K562 (cell line): ENCODE measurements around the gene INVS. TPM values are rescaled to one million over a fixed set of nuclear protein-coding genes. Genes with fewer than 3 reads are reported as not detected.

ENCODE experiments used
- ATAC-seq: fragments of 200-7000 bp; cut with Tn5 transposase; 3 replicates; pipeline ENCODE4 v1.9.1; 2020; ENCODE audit warnings: moderate library complexity
- BruUV-seq: library from RNA; stranded (reverse); fragments of 400-500 nt; replicated peaks from 2 replicates; lab custom pipeline; 2021; lab: Mats Ljungman, UMichigan
- CTCF ChIA-PET: fragments of 300-600 bp; formaldehyde crosslinking; extraction: SDS; loops from one replicate; lab custom pipeline; 2021; ENCODE audit warnings: low intra/inter-chr PET ratio; lab: Yijun Ruan, JAX
- POLR2A ChIA-PET: fragments of 300-600, 350-650 bp; sonication (Branson Sonifier 250); formaldehyde crosslinking; extraction: SDS; loops from one replicate; lab custom pipeline; 2021; ENCODE audit warnings: antibody characterized with exemption, inconsistent platforms; lab: Yijun Ruan, JAX
- DNase-seq, 4 experiments: peaks; one replicate each; pipeline versions ENCODE4 v3.0.0 to v3.0.0-alpha.2; 2011 to 2018; ENCODE audit warnings: low spot score in 3 of 4, mixed read lengths in 3 of 4; ENCODE audit errors: extremely low read depth in 1 of 4
- FAIRE-seq: peaks from 2 replicates; lab custom pipeline; 2011; peaks lifted over from hg19 to GRCh38; lab: Jason Lieb, UNC
- H2AFZ ChIP-seq: 2 replicates; pipeline ENCODE4 v1.6.0; 2011; ENCODE audit warnings: low read depth, low read length, control low read depth, inconsistent platforms
- H3K27ac ChIP-seq: fragments of 200-600 bp; 3 replicates; pipeline ENCODE4 v1.8.0; 2011; ENCODE audit warnings: low read depth, mild to moderate bottlenecking, control low read depth, inconsistent platforms, low read length, moderate library complexity, mixed read lengths; ENCODE audit errors: extremely low read depth
- H3K27me3 ChIP-seq, 2 experiments: fragments of 300-600 bp in 1 of 2; 2 replicates in 1 of 2; 3 replicates in 1 of 2; pipeline versions ENCODE4 v1.6.0 to v1.8.0; 2011; ENCODE audit warnings: inconsistent platforms in 2 of 2, low read length in 2 of 2, mild to moderate bottlenecking in 1 of 2, mixed read lengths in 1 of 2, moderate library complexity in 1 of 2; ENCODE audit not compliant: control insufficient read depth in 2 of 2, insufficient read depth in 2 of 2
- H3K36me3 ChIP-seq: fragments of 300-600 bp; 3 replicates; pipeline ENCODE4 v1.8.0; 2011; ENCODE audit warnings: mild to moderate bottlenecking, low read length, inconsistent platforms; ENCODE audit not compliant: control insufficient read depth, insufficient read depth
- H3K4me1 ChIP-seq, 2 experiments: fragments of 200-600 bp in 1 of 2; replicated peaks in 1 of 2; 2 replicates in 1 of 2; 3 replicates in 1 of 2; pipeline versions ENCODE4 v1.5.1 to v1.8.0; 2011; ENCODE audit warnings: inconsistent platforms in 2 of 2, low read length in 2 of 2, mild to moderate bottlenecking in 1 of 2, mixed read lengths in 1 of 2, moderate library complexity in 1 of 2; ENCODE audit not compliant: control insufficient read depth in 2 of 2, insufficient read depth in 2 of 2
- H3K4me2 ChIP-seq: 2 replicates; pipeline ENCODE4 v1.6.1; 2011; ENCODE audit warnings: low read length, control low read depth, inconsistent platforms, mixed read lengths; ENCODE audit not compliant: insufficient read depth
- H3K4me3 ChIP-seq: fragments of 200-600 bp; sonication (generic), shearing (Covaris generic); 2 replicates; pipeline ENCODE4 v1.5.1; 2016; ENCODE audit warnings: control low read depth, inconsistent platforms
- H3K79me2 ChIP-seq: fragments of 200-600 bp; 3 replicates; pipeline ENCODE4 v1.8.0; 2011; ENCODE audit warnings: low read length, inconsistent platforms; ENCODE audit not compliant: control insufficient read depth, insufficient read depth
- H3K9ac ChIP-seq, 2 experiments: 2 replicates each; pipeline versions ENCODE4 v1.6.0 to v1.6.1; 2011; ENCODE audit warnings: low read depth in 2 of 2, low read length in 2 of 2, control low read depth in 1 of 2, inconsistent platforms in 1 of 2, mild to moderate bottlenecking in 1 of 2, mixed read lengths in 1 of 2; ENCODE audit not compliant: insufficient read depth in 1 of 2
- H3K9me1 ChIP-seq: one replicate; pipeline ENCODE4 v1.6.0; 2011; ENCODE audit warnings: inconsistent platforms, mild to moderate bottlenecking, low read length, moderate library complexity; ENCODE audit not compliant: control insufficient read depth, insufficient read depth
- H3K9me3 ChIP-seq: replicated peaks from 2 replicates; pipeline ENCODE4 v1.5.1; 2011; ENCODE audit warnings: low read depth, low read length, inconsistent platforms; ENCODE audit not compliant: control insufficient read depth, insufficient read depth
- H4K20me1 ChIP-seq: replicated peaks from 2 replicates; pipeline ENCODE4 v1.6.1; 2011; ENCODE audit warnings: low read length, inconsistent platforms, mixed read lengths; ENCODE audit not compliant: control insufficient read depth, insufficient read depth
- DACH1 ChIP-seq: fragments of 450-650 bp; IDR thresholded peaks from 2 replicates; pipeline ENCODE4 v1.6.1; 2018; ENCODE audit not compliant: partially characterized antibody
- DEAF1 ChIP-seq: fragments of 450-650 bp; formaldehyde crosslinking; IDR thresholded peaks from 2 replicates; pipeline ENCODE4 v1.4.0; 2020; ENCODE audit warnings: mild to moderate bottlenecking, moderate library complexity
- HDAC1 ChIP-seq, 2 experiments: fragments of 450-650 bp; IDR thresholded peaks; 2 replicates each; pipeline ENCODE4 v1.6.1; 2016 to 2017; ENCODE audit warnings: inconsistent platforms in 1 of 2, mild to moderate bottlenecking in 1 of 2, moderate library complexity in 1 of 2
- JUN ChIP-seq, 2 experiments: sonication (generic) in 1 of 2; formaldehyde crosslinking in 1 of 2; IDR thresholded peaks; 2 replicates each; pipeline versions ENCODE4 v1.6.1 to v1.8.0; 2012 to 2022; ENCODE audit warnings: borderline replicate concordance in 2 of 2, mild to moderate bottlenecking in 2 of 2, improper control_type of control experiment in 1 of 2, low read depth in 1 of 2, low read length in 1 of 2, missing genetic modification reagents in 1 of 2
- NBN ChIP-seq: fragments of 450-650 bp; IDR thresholded peaks from 2 replicates; pipeline ENCODE4 v1.6.1; 2016; ENCODE audit warnings: low read depth, mild to moderate bottlenecking
- SMARCA5 ChIP-seq: fragments of 450-650 bp; IDR thresholded peaks from 2 replicates; pipeline ENCODE4 v1.6.1; 2016
- SMARCE1 ChIP-seq: fragments of 450-650 bp; IDR thresholded peaks from 2 replicates; pipeline ENCODE4 v1.7.1; 2016; ENCODE audit warnings: mild to moderate bottlenecking
- SNAPC5 ChIP-seq: fragments of 250-450 bp; sonication (Bioruptor Pico); IDR thresholded peaks from 2 replicates; pipeline ENCODE4 v1.8.0; 2021; ENCODE audit warnings: moderate library complexity, mild to moderate bottlenecking, inconsistent platforms
- TEAD1 ChIP-seq, 2 experiments: fragments of 450-650 bp in 1 of 2; sonication (generic) in 1 of 2; formaldehyde crosslinking; IDR thresholded peaks; 2 replicates each; pipeline versions ENCODE4 v1.4.0 to v1.8.0; 2020 to 2022; ENCODE audit warnings: mild to moderate bottlenecking in 2 of 2, missing genetic modification reagents in 1 of 2
- TFAP4 ChIP-seq: sonication (generic); formaldehyde crosslinking; IDR thresholded peaks from 2 replicates; pipeline ENCODE4 v1.8.0; 2022; ENCODE audit warnings: missing genetic modification reagents, mild to moderate bottlenecking, moderate library complexity, borderline replicate concordance
- ZNF511 ChIP-seq: sonication (generic); formaldehyde crosslinking; IDR thresholded peaks from 2 replicates; pipeline ENCODE4 v1.8.0; 2022; ENCODE audit warnings: mild to moderate bottlenecking, missing genetic modification reagents
- ZNF584 ChIP-seq: fragments of 200-800 bp; sonication (Bioruptor generic); IDR thresholded peaks from 2 replicates; pipeline ENCODE4 v1.6.1; 2016; ENCODE audit warnings: low read depth, mild to moderate bottlenecking, missing genetic modification characterization, missing compliant biosample characterization
- ZNF75A ChIP-seq: fragments of 450-650 bp; formaldehyde crosslinking; IDR thresholded peaks from 2 replicates; pipeline ENCODE4 v1.4.0; 2020; ENCODE audit warnings: mild to moderate bottlenecking
- WGBS: fragments of 100-300 bp; shearing (Covaris generic); methylation state at CpG from one replicate; pipeline ENCODE4 v1.1.6; 2016; ENCODE audit warnings: low coverage, mixed read lengths; ENCODE audit not compliant: insufficient coverage; ENCODE audit errors: missing lambda C conversion rate; 5-methylcytosine and 5-hydroxymethylcytosine counted together
- in situ Hi-C: fragments of 300-500 bp; cut with MboI; formaldehyde crosslinking; loops from 4 replicates; pipeline ENCODE4 v1.15.0; 2018; ENCODE audit warnings: inconsistent platforms, mixed read lengths
- intact Hi-C: fragments of 100-400 bp; cut with micrococcal nuclease; formaldehyde crosslinking; loops from 2 replicates; pipeline ENCODE4 v1.14.2; 2022
- polyA plus RNA-seq, 8 experiments: library from polyadenylated mRNA; depleted of rRNA in 4 of 8; stranded (reverse) in 5 of 8; unstranded in 3 of 8; fragments of >200 nt; fragmentation: Nextera tagmentation in 2 of 8; fragmentation: Illumina TruSeq in 1 of 8; extraction: Ambion mirVana in 2 of 8; extraction: Trizol in 1 of 8; gene quantifications; 2 replicates each; pipeline versions ENCODE4 v1.2.1 to v1.2.3, GENCODE V29; 2011 to 2014; ENCODE audit warnings: inconsistent platforms in 1 of 8, missing spikeins in 1 of 8
- total RNA-seq, 7 experiments: library from RNA; depleted of rRNA in 6 of 7; stranded (reverse); fragments of >200 nt in 6 of 7; fragmentation: Illumina TruSeq in 2 of 7; extraction: Trizol in 2 of 7; gene quantifications; 2 replicates each; pipeline versions ENCODE4 v1.2.1 to v1.2.3, GENCODE V29; 2011 to 2021; ENCODE audit warnings: low replicate concordance in 1 of 7
- TF ChIP-seq, protein P1 (sequence below): fragments of 450-650 bp; IDR thresholded peaks from 2 replicates; pipeline ENCODE4 v1.6.1; 2017; ENCODE audit warnings: antibody characterized with exemption

Gene INVS
- total and polyA plus RNA-seq, 9 of the 15 experiments (the other 6 are each of a cell fraction or from before 2014, with no cell fraction given), result 0.77 to 18.5 (median 10.0) TPM

DNA sequence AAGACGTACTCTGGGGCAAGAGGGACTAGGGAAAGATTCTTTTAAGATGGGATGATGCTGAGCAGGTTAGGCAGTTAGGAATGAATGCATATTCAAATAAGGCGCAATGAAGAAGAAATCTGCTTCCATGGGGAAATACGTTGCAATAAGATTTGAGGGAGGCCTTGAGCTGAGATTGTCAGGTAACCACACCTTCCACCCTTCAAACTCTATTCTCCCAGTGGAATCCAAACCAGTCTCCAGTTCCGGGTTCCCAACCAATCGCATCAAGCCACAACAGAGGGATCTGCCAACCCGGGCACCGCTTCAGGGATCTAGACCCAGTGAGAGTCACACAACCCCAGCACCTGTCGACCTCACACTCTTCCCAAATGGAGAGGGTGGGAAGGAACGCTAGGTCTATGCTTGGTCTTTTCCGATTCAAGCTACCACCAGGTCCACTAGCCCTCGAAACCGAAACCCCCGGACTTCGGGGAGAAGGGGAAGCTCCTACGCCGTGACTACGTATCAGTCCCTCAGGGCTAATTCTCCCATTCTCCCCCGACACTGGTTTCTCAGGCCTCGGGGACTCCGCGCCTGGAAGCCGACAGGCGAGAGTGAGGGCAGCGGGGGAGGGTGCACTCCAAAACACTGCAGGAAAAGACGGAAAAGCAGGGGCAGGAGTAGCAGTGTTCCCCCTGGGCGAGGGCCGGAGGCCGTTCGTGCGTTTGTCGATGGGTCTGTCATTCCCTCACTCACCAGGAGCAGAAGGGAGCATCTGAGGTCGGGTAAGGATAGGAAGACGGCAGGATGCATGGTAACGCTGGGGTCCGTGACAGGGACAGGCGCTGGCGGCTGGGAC, 777 bp upstream of the INVS start:
- Histone ChIP-seq H3K27ac (peak overlapping the region; percentile 84), H3K9me1 (no peaks in the 10 kb centered on the region), H3K4me3 (peak overlapping the region; percentile 83), H3K4me2 (peak overlapping the region; percentile 95), H3K9ac (peak overlapping the region; percentile 85 to 95), H2AFZ (peak overlapping the region; percentile 75), H3K27me3 (no peaks in the 10 kb centered on the region), H3K36me3 (peaks cover 4% of the 10 kb centered on the region; the same call in 2 of the 3 replicates), H3K79me2 (peaks cover 68% of the 10 kb centered on the region), H3K4me1 (peaks cover 4 to 17% of the 10 kb centered on the region in 2 experiments; a peak in 2 of 5 replicates), H4K20me1 (peaks cover 9% of the 10 kb centered on the region; the same call in 1 of the 2 replicates), H3K9me3 (no peaks in the 10 kb centered on the region)
- DNase-seq, result peak; percentile 38 to 66 (median 51)
- 1% methylated on average over 36 of the region's 37 CpGs for WGBS
- intact Hi-C loops, result loop anchor here (2.0 to 10.0 kb wide), 3 partner anchors 27 to 273 kb away; partner anchors contain the start of gene NR4A3
- BruUV-seq, result TSS peak; percentile 55
- POLR2A ChIA-PET, result interaction anchor here (0.5 to 5.3 kb wide), 3 partner anchors 8 to 36 kb away, joined by 5 to 35 read pairs (median 6); no protein-coding TSS in a partner anchor
- in situ Hi-C loops, result no loop called here
- CTCF ChIA-PET, result no interaction called here
- peak; percentile 55 for ATAC-seq
- no peak for FAIRE-seq
- 0 out of 2 replicates have a peak, but pooled peaks have one; percentile 25 for TF ChIP-seq SMARCA5
- TF ChIP-seq SNAPC5 (CRISPR knock-in tag), result no peak
- TF ChIP-seq NBN, result 0 out of 2 replicates have a peak, but pooled peaks have one; percentile 44
- TF ChIP-seq TFAP4, result 0 out of 2 replicates have a peak, but pooled peaks have one; percentile 20
- TF ChIP-seq HDAC1 (IDR thresholded peaks at IDR 0.05), result peak in 1 of 2 experiments; percentile 15; a peak in 2 of 4 replicates
- 0 out of 2 replicates have a peak, but pooled peaks have one; percentile 18 for TF ChIP-seq ZNF584 (CRISPR knock-in tag)
- TF ChIP-seq TEAD1 (CRISPR knock-in tag; IDR thresholded peaks at IDR 0.05), result peak in 1 of 2 experiments; percentile 77; a peak in 1 of 4 replicates
- peak; percentile 70; the same call in 1 of the 2 replicates for TF ChIP-seq ZNF511 (CRISPR knock-in tag)
- TF ChIP-seq DACH1, result no peak
- TF ChIP-seq, protein P1, sequence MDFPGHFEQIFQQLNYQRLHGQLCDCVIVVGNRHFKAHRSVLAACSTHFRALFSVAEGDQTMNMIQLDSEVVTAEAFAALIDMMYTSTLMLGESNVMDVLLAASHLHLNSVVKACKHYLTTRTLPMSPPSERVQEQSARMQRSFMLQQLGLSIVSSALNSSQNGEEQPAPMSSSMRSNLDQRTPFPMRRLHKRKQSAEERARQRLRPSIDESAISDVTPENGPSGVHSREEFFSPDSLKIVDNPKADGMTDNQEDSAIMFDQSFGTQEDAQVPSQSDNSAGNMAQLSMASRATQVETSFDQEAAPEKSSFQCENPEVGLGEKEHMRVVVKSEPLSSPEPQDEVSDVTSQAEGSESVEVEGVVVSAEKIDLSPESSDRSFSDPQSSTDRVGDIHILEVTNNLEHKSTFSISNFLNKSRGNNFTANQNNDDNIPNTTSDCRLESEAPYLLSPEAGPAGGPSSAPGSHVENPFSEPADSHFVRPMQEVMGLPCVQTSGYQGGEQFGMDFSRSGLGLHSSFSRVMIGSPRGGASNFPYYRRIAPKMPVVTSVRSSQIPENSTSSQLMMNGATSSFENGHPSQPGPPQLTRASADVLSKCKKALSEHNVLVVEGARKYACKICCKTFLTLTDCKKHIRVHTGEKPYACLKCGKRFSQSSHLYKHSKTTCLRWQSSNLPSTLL, result peak; percentile 84
- no peak for TF ChIP-seq ZNF75A (CRISPR knock-in tag)
- TF ChIP-seq SMARCE1, result peak; percentile 42; the same call in 1 of the 2 replicates
- TF ChIP-seq JUN (IDR thresholded peaks at IDR 0.05; ENCODE audit: borderline replicate concordance, low read depth, low read length), result no peak
- TF ChIP-seq JUN (CRISPR knock-in tag; IDR thresholded peaks at IDR 0.05; ENCODE audit: borderline replicate concordance), result peak; percentile 80
- 0 out of 2 replicates have a peak, but pooled peaks have one; percentile 9 for TF ChIP-seq DEAF1
